Stimulated activated effector memory CD8-positive, alpha-beta T cell treated with anti-CD3 and anti-CD28 coated beads, Interleukin-12 subunit alpha, Interleukin-12 subunit beta, amount 100 ng/mL, for 72 hours (primary cell): ENCODE data around the gene METAP1.
"Not testable (repeated sequence)": the region's sequence is repeated elsewhere in the genome, so short reads cannot be mapped to it uniquely, and the experiment has no call there.

Source experiments
- ATAC-seq: fragments of 150-1000 bp; cut with Tn5 transposase; 2 replicates; pipeline ENCODE4 v1.10.0; 2021
- DNase-seq, 2 donors: peaks; one replicate each; pipeline ENCODE4 v3.0.0; 2021 to 2022; ENCODE audit warnings: low spot score in 2 of 2
- H3K27ac Mint-ChIP-seq: one replicate; pipeline ENCODE4 v1.8.0; 2022; ENCODE audit warnings: mild to moderate bottlenecking, mixed read lengths
- H3K36me3 Mint-ChIP-seq: one replicate; pipeline ENCODE4 v1.8.0; 2022; ENCODE audit warnings: mild to moderate bottlenecking, mixed read lengths
- H3K4me1 Mint-ChIP-seq: one replicate; pipeline ENCODE4 v1.8.0; 2022; ENCODE audit warnings: mixed read lengths
- H3K4me3 Mint-ChIP-seq: one replicate; pipeline ENCODE4 v1.8.0; 2022; ENCODE audit warnings: mild to moderate bottlenecking, mixed read lengths
- H3K9me3 Mint-ChIP-seq: one replicate; pipeline ENCODE4 v1.8.0; 2022; ENCODE audit warnings: mixed read lengths

The METAP1 gene

DNA sequence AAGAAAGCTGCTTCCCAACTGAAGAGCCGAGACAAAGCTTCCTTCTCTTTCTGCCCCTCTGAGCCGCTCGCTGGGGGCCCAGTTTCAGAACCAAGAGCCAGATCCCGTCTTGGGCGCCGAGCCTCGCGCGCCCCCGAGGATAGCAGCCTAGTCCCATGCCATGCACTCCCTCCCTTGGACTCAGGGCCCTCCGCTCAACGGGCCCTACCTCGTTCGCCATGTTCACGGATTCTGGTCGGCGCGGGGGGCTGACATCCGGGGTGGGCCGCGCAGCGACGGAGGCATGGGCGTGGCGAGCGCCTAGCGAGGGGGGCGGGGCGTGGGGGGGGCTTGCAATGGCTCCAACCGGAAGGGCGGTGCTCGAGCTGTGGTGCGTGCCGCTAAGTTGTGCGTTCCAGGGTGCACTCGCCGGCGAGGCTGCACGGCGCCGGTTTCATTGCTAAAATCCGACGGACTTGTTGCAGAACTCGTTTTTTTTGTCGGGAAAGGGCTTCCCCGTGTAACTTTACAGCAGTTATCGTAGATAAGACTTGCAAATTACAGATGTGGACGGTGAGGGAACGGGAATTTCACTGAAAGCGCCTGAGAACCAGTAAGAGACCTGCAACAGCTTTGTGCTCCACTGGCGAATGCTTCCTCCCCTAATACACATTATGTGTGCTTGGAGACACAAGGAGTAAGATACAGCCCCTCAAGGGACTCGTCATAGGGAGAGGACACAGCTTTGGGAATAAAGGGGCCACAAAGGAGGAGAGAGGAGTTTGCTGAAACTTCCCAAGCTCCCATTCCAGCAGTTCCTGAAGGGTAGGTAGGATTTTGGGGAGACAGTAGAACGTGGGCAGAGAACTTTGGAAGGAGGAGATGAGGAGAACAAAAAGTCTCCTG is 93.2 kb downstream of the METAP1 start, which contains the start of gene ADH5:
ADH5 (minus strand) TSS at position 308 of the 885 bp plus-strand sequence; CDS start at position 220, 88 bp downstream.
- H3K9me3 Mint-ChIP-seq, result no peaks in the 10 kb centered on the region
- peaks cover 23% of the 10 kb centered on the region for H3K36me3 Mint-ChIP-seq
- DNase-seq (peak; percentile 74 to 89), ATAC-seq (peak; percentile 98)
- peaks cover 49% of the 10 kb centered on the region for H3K4me1 Mint-ChIP-seq
- H3K4me3 Mint-ChIP-seq, result peak within 1 kb of the TSS; percentile 98
- peak within 1 kb of the TSS; percentile 96 for H3K27ac Mint-ChIP-seq

DNA sequence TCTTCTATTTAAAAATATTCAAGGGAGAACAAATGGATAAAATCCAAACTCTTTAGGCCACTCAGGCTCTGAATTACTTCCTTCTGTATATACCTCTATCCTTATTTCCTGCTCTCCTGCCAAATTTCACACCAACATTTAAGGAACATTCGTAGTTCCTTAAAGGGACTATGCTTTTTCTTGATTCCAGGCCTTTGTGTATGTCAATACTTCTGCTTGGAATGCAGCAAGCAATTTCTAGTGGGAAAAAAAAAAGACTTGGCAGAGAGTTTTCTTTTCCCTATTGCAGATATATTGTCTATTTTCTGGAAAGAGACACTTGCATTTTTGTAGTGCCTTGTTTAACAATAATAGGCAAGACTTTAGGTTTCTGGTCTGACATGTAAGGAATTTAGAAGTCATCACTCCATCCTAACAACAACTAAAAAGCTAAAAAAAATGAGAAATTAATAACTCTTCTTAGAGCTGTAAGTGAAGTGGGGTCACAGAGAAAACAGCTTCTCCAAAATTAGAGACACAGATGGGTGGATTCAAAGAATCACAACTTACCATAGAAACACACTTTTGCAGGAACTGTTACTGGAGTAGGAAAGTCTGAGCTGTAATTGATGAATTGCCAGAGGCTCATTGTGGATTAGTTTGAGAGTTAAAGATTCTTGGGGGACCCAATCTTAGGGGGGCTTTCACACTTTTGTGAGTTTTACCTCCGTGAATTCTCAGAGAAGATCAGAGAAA is 95.1 kb downstream of the METAP1 start:
- ATAC-seq, result no peak
- H3K36me3 Mint-ChIP-seq, result peaks cover 6% of the 10 kb centered on the region
- H3K27ac Mint-ChIP-seq, result peak overlapping the region; percentile 96
- peaks cover 44% of the 10 kb centered on the region for H3K4me1 Mint-ChIP-seq
- no peak for DNase-seq
- H3K4me3 Mint-ChIP-seq, result peak overlapping the region; percentile 98
- no peaks in the 10 kb centered on the region for H3K9me3 Mint-ChIP-seq

DNA sequence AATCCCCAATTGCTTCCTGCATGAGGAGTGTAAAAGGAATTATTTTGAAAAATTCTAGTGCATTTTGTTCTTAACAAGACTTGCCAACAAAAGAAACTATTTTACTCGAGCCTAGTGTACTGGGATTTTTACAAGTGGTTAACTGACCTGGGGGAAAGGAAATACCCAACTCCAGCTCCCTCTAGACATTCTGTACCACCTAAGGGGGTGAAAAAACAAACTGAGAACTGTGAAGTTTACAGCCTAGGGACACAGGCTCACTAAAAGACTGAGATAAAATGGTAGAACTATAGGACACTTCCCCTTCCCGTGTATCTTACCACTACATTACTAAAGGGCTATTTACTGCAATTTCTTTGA is 95.7 kb downstream of the METAP1 start:
- H3K4me3 Mint-ChIP-seq, result no peak overlapping the region
- no peak overlapping the region for H3K27ac Mint-ChIP-seq
- peaks cover 41% of the 10 kb centered on the region for H3K4me1 Mint-ChIP-seq
- no peak for DNase-seq
- H3K9me3 Mint-ChIP-seq, result no peaks in the 10 kb centered on the region
- ATAC-seq, result no peak
- H3K36me3 Mint-ChIP-seq, result peaks cover 6% of the 10 kb centered on the region

DNA sequence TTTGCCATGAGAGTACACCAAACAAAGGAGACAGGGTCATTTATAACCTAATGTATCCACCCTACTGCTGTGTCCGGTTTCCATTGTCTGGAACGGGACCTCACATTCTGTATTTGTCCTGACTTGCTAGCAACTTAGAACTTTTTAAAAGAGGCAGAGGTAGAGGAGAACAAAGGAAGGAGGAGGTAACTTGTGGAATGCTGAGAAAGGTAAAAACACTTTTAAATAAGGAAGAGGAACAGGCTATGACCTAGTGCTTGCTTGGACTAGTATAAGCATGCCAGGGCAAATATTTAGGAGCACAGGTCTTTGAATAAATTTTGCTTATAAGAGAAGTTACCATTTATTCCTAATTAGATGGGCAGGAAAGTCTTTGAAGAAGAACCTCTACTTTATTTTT is 96.3 kb downstream of the METAP1 start:
- not testable (repeated sequence) for ATAC-seq, H3K36me3 Mint-ChIP-seq, H3K4me3 Mint-ChIP-seq, H3K9me3 Mint-ChIP-seq, DNase-seq, H3K27ac Mint-ChIP-seq
- peaks cover 36% of the 10 kb centered on the region for H3K4me1 Mint-ChIP-seq

DNA sequence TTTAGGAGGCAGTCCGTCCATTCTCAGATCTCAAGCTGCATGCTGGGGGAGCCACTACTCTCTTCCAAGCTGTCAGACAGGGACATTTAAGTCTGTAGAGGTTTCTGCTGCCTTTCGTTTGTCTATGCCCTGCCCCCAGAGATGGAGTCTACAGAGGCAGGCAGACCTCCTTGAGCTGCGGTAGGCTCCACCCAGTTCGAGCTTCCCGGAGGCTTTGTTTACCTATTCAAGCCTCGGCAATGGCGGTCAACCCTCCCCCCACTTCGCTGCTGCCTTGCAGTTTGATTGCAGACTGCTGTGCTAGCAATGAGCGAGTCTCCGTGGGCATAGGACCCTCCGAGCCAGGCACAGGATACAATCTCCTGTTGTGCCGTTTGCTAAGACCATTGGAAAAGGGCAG is 103.8 kb downstream of the METAP1 start:
- H3K36me3 Mint-ChIP-seq, result no peaks in the 10 kb centered on the region
- no peak overlapping the region for H3K4me3 Mint-ChIP-seq
- no peaks in the 10 kb centered on the region for H3K4me1 Mint-ChIP-seq
- H3K9me3 Mint-ChIP-seq, result no peaks in the 10 kb centered on the region
- DNase-seq, result no peak
- ATAC-seq, result no peak
- no peak overlapping the region for H3K27ac Mint-ChIP-seq

DNA sequence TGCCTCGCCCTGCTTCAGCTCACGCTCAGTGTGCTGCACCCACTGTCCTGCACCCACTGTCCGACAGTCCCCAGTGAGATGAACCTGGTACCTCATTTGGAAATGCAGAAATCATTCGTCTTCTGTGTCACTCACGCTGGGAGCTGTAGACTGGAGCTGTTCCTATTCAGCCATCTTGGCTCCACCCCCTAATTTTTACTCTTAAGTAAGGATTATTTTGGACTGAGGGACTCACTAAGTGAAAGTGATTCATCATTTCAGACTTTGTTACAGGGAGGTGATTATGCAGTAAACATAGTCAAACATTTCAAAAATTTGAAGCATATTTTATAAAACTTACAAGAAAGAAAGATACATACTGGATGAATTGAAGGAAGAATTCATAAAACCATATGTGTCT is 104.3 kb downstream of the METAP1 start:
- not testable (repeated sequence) for H3K27ac Mint-ChIP-seq, H3K4me3 Mint-ChIP-seq, ATAC-seq, H3K4me1 Mint-ChIP-seq, H3K9me3 Mint-ChIP-seq, DNase-seq, H3K36me3 Mint-ChIP-seq

DNA sequence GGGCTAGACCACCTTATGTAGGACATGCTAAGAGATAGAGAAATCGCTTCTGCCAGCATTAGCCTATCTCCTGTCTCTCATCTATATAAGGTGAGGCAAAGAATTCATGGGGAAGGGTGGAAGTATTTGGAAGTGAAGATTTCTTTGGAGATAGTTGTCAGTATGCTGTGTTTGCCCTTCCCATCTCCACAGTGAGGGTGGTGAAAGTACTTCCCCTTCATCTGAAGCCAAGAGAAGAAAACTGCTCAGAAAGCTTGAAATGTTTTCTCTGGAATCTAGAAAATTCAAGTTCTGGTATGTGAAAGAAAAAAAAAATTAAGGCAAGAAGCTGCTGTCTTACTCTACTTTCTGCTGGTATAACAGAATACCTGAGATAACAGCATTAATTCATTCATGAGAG is 105.4 kb downstream of the METAP1 start:
- ATAC-seq (no peak), DNase-seq (no peak)
- Mint-ChIP-seq H3K9me3 (no peaks in the 10 kb centered on the region), H3K27ac (no peak overlapping the region), H3K4me1 (no peaks in the 10 kb centered on the region), H3K4me3 (no peak overlapping the region), H3K36me3 (no peaks in the 10 kb centered on the region)

DNA sequence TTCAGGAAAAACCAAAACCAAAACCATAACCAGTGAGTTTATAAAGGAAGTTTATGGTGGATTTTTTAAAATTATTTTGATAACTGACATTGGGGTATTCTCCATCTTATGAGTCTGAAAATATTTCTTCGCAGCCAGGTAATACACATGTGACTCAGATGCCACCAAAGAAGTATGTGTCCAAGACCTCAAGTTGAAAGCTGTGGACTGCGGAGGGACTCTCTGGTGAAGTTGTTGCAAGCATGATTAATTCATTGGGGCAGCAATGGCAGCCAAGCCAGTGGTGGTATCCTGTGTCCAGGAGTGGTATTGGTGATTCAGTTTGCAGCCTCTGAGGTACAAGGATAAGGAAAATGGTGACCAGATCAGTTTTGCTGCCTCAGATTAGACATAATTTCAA is 107.1 kb downstream of the METAP1 start:
- H3K9me3 Mint-ChIP-seq, result no peaks in the 10 kb centered on the region
- H3K36me3 Mint-ChIP-seq, result no peaks in the 10 kb centered on the region
- ATAC-seq (no peak), DNase-seq (no peak)
- H3K4me1 Mint-ChIP-seq, result no peaks in the 10 kb centered on the region
- no peak overlapping the region for H3K4me3 Mint-ChIP-seq
- no peak overlapping the region for H3K27ac Mint-ChIP-seq

DNA sequence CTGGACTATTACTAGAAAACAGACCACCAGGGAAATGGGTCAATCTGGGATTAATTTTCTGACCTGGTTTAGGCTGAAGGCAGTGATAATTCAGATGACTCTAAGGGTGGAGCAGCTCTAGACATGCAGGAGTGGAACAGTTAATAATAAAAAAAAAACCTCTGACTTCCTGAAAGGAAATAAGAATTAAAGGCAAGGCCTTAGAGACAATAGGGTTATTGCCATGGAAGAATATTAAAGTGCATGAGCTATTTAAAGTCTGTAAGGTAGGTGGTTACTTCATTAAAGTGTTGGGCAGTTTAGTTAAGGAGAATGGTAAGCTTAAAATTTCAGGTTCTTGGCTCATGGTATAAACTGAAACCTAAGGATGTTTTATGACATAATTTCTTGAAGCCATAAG is 107.6 kb downstream of the METAP1 start:
- no peaks in the 10 kb centered on the region for H3K9me3 Mint-ChIP-seq

DNA sequence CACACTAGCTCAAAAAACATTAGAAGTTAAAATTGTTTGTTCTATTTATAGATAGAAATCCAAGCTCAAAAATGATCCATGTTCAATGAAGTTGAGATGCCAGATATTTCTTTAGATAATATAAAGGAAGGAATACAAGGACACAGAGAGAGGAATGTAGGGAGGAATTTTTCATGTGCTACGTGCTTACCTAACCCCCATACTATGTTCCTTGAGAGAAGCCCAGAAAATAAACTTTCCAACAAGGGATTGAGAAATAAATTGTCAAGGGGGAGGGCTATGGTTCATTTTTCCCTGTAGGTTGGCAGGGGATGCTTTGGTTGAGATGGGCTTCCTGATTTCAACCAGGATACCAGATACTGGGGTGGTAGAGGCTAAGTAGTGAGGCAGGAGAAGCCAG is 108.6 kb downstream of the METAP1 start:
- Mint-ChIP-seq H3K27ac (no peak overlapping the region), H3K4me3 (no peak overlapping the region), H3K36me3 (no peaks in the 10 kb centered on the region)

More for the DNA sequence above, 107.6 kb downstream of the METAP1 start:
- H3K36me3 Mint-ChIP-seq, result no peaks in the 10 kb centered on the region
- H3K4me3 Mint-ChIP-seq, result no peak overlapping the region
- no peak for ATAC-seq
- H3K4me1 Mint-ChIP-seq, result no peaks in the 10 kb centered on the region
- no peak overlapping the region for H3K27ac Mint-ChIP-seq
- no peak for DNase-seq

DNA sequence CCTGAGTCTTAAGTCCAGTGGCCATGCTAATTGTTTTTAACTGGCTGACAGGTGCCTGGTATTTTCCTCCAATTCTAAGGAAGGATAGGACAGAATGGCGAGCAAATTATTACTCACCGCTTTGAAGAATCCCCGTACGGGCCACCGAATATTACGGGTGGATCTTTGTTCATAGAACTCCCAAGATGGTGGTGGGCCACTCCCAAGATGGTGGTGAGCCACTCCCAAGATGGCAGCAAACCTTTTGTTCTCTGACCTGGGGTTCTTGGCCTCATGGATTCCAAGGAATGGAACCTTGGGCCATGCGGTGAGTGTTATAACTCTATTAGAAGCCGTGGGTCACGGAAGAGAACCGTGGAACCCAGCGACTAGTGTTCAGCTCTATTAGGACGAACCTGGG is 113.8 kb downstream of the METAP1 start:
- not testable (repeated sequence) for ATAC-seq, H3K9me3 Mint-ChIP-seq, H3K4me1 Mint-ChIP-seq, DNase-seq, H3K36me3 Mint-ChIP-seq, H3K27ac Mint-ChIP-seq, H3K4me3 Mint-ChIP-seq

More for the DNA sequence above, 108.6 kb downstream of the METAP1 start:
- H3K9me3 Mint-ChIP-seq, result no peaks in the 10 kb centered on the region
- DNase-seq, result no peak
- H3K4me1 Mint-ChIP-seq, result no peaks in the 10 kb centered on the region
- no peak for ATAC-seq
